Measurements from ENCODE around the gene OR5A1. TPM values are rescaled to one million over a fixed set of nuclear protein-coding genes. Genes with fewer than 3 reads are reported as not detected.
A peak's percentile ranks its signal among the peaks of the same experiment; 100 is the strongest.
"Not testable (repeated sequence)": the region's sequence is repeated elsewhere in the genome, so short reads cannot be mapped to it uniquely, and the experiment has no call there.

Gene OR5A1
- total RNA-seq (2014; rRNA removed; shearing (Covaris generic)) = not detected in 2 replicates

GRCh38 chr11:59436169-59436568 lies at the start of gene OR5A1:
Gene OR5A1 (plus strand): TSS chr11:59436469. CDS start chr11:59443169, 6,700 bp downstream.
- no peak for DNase-seq (ENCODE audit: low spot score)

DNA sequence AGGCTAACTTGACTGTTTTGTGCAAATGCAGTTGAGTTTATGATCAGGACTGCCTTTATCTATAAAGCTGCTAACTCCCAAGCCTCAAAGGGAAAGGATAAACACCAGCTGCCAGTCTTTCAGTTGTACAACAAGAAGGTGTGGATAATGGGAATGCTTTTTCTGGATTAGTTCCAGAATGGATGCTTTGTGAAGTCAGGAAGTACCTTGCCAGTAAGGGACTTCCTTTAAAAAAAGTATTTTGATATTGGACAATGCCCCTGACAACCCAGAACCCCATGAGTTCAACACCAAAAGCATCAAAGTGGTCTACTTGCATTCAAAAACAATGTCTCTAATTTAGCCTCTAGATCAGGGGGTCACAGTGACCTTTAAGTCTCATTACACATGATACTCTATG lies 42.1 kb upstream of the OR5A1 start:
- DNase-seq (ENCODE audit: low spot score) = no peak

- no peak for DNase-seq (ENCODE audit: low spot score)
Observed at GRCh38 chr11:59400461-59401261, 35.6 kb upstream of the OR5A1 start.

GRCh38 chr11:59401262-59401552 lies 35.1 kb upstream of the OR5A1 start:
- DNase-seq (ENCODE audit: low spot score) = no peak

DNA sequence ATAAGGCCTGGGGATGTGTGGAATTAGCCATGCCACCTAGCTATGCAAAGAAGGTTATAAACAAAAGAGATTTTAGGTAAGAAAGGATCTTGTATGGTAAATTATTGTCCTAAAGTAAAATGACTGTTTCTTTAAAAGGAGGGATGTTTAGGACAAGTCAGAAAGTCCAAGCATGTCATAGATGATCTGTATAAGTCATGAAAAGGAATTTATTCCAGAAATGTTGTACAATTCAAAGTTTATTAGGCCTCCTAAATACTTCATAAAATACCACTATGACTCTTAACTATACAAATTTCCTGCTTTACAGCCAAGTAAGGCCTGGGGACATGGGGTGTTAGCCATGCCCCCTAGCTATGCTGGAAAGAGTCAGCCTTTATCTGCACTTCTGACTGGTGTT lies 32.7 kb upstream of the OR5A1 start:
- no peak for DNase-seq (ENCODE audit: low spot score)

- no peak for DNase-seq (ENCODE audit: low spot score)
Observed at GRCh38 chr11:59413646-59414045, 22.6 kb upstream of the OR5A1 start.

DNA sequence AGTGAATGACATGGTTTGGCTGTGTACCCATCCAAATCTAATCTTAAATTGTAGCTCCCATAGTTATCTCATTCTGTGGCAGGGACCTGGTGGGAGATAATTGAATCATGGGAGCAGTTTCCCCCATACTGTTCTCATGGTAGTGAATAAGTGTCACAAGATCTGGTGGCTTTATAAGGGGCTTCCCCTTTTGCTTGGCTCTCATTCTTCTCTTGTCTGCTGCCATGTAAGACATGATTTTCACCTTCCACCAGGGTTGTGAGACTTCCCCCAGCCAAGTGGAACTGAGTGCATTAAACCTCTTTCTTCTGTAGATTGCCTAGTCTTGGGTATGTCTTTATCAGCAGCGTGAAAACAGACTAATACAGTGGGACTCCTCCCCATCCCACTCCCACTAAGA lies 21.2 kb upstream of the OR5A1 start:
- DNase-seq (ENCODE audit: low spot score) = no peak

- no peak for DNase-seq (ENCODE audit: low spot score)
Observed at GRCh38 chr11:59416613-59417012, 19.7 kb upstream of the OR5A1 start.

GRCh38 chr11:59417023-59417422 lies 19.2 kb upstream of the OR5A1 start:
- DNase-seq (ENCODE audit: low spot score) = no peak

DNA sequence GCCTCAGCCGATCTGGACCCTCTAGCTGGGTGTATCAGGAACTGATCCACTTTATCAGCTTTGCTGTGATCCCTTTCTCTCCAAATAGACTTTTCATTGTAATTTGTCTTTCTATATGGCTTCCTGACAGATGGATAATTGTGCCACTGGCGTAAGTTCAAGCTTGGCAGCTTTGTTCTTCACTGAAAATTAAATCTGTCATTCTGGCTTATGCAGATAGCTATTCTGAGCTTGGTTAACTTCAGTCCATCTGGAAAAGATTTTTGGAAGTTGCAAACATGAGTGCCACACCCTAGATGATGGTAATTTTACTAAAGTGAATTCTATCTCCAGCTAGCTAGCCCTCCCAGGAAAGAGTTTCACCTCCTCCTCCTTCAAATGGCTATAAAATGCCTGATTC lies 18.1 kb upstream of the OR5A1 start:
- DNase-seq (ENCODE audit: low spot score) = no peak

- DNase-seq (ENCODE audit: low spot score) = no peak
Observed at GRCh38 chr11:59423835-59424234, 12.4 kb upstream of the OR5A1 start.

GRCh38 chr11:59425131-59425530 lies 11.1 kb upstream of the OR5A1 start:
- no peak for DNase-seq (ENCODE audit: low spot score)

DNA sequence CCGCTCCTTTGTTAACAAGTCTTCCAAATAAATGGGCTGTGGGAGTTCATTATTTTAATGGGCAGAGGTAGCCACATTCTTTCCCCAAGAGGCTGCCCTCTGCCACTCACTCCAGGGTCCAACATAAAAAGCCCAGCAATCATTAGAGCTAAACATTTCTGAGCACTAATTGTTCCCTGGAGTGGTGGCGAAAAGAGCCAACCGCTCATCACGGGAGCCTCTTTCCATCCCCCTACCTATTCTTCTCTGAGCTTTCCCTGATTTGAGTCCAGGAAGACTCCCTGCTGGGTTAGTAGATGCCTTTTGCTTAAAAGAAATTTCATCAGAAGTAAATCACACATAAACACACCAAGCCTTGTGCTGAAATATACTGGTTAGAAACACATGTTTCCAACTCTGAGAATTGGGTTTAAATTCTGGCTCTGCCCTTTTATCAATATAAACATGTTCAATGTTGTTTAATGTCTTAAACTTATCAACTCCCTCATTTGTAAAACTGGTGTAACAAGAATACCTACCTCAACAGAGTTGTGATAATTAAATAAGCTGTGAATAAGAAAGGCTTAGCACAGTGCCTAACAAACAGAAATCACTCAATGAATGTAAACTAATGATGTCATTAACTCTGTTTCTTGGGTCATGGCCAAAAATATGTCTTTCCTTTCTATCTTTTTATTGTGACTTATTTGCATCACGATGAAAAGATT lies 9.8 kb upstream of the OR5A1 start, which contains the start of gene OR5A2:
Gene OR5A2, minus strand, starts transcription at position 53 of the 707 bp plus-strand sequence. CDS start 3,460 bp downstream, outside the sequence.
- no peak for DNase-seq (ENCODE audit: low spot score)

- no peak for DNase-seq (ENCODE audit: low spot score)
Observed at GRCh38 chr11:59427068-59427382, 9.2 kb upstream of the OR5A1 start.

DNA sequence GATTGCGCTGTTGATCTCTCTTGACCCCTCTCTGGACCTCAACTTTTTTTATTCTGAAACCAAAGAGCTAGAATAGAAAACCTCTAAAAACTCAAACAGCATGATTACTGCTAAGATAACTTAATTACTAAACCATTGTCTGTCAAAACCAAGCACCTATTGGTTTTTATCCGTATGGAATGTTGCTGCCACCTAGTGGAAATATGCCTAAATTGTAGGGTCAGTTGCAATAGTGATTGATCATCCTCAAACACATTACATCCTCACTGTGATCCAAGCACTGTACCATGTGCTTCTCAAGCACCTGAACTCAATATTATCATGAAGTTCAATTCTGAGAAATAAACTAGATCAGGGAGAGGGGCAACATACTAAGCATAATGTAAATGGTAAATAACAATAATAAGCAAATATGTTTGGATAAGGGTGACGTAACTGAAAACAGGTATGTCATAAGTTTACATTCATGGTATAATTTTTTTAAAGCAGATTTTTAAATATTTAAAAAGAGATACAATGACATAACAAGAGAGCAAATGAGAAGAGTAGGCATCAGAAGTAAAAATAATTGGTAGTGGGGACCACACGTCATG lies 6.2 kb upstream of the OR5A1 start:
- peak; percentile 89 for DNase-seq (ENCODE audit: low spot score)

DNA sequence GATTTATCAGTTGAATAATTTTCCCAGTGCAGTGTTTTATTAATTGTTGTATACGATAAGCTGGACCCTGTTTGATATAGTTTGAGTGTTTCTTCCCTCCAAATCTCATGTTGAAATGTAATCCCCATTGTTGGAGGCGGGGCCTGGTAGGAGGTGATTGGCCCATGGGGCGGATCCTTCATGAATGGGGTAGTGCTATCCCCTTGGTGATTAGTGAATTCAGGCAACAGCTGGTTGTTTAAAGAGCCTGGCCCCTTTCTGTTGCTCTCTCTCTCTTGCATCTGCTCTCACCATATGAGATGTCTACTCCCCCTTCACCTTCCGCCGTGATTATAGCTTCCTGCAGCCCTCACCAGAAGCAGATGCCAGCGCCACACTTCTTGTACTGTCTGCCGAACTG lies 1.5 kb downstream of the OR5A1 start:
- DNase-seq (ENCODE audit: low spot score) = no peak

- not testable (repeated sequence) for DNase-seq (ENCODE audit: low spot score)
Observed at GRCh38 chr11:59445624-59446023, 9.4 kb downstream of the OR5A1 start.

DNA sequence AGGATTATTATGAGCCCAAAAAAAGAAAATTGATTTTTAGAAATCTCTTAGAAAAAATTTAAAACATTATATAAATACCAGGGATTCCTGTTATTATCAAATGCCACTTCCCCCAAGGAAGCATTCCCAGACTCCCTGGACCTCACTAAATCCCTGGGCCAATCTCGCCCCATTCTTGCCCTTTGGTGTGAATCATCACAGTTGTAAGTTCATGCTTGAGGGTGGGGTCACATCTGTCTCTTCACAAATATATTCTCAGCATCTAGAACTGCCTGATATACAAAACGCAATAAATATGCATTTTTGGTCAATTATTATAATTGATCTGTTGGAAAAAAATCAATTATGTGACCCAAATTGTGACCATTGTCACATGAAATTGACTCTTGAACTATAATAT lies 12.2 kb downstream of the OR5A1 start:
- DNase-seq (ENCODE audit: low spot score) = no peak

DNA sequence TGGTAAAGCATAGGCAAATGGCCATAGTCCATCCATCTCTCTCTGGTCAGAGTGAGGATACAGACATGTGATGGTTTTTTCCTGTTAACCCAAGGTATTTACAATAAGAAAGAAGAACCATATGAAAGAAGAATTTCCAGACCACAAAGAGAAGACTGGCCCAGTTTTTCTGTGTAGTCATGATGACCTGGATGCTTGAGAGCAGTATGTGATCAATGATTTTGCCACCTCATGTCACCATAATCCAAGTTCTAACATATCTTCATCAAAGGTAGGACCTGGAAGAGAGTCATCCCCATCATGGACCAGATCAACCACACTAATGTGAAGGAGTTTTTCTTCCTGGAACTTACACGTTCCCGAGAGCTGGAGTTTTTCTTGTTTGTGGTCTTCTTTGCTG lies 20.4 kb downstream of the OR5A1 start, which contains the start of gene OR4D6:
Gene OR4D6, plus strand, starts transcription at position 301 of the 400 bp plus-strand sequence. Its CDS starts 0 bp downstream, at position 301.
- no peak for DNase-seq (ENCODE audit: low spot score)

DNA sequence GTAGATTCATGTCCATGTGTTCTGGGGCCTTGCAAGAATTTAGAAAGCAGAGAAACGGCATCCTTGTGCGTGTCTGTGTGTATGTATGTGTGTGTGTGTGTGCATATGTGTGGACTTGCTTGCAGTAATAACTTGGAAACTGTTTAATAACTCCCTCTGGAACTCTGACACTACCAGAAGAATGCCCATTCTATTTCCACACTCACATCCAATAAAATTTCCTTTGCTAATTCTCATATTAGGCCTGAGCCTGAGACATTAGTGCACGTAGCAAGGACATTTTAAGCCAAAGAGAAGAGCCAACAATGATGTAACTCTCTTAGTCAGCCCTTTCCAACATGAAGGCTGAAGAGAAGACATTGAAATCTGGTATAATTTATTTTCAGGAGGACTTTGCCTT lies 23.6 kb downstream of the OR5A1 start:
- DNase-seq (ENCODE audit: low spot score) = no peak

DNA sequence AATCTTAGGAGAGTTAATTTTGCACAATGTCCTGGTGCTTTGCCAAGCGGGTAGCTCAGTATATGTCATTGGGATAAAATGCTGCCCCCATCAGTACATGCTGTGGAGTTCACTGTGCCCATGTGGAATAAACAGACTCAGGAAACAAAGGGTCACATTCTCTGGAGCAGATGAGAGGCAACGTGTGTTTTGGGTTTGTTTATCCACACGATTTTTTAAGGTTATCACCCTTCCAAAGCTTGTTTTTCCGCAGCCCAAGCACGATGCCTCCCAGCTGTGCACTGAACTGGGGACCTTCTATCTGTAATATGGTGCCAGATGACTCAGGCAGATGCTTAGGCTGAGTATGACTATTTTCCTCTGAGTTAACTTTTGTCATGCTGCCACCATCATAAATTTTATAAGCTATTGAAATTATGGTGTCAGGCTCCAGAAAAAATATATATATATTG lies 26.9 kb downstream of the OR5A1 start:
- peak; percentile 23 for DNase-seq (ENCODE audit: low spot score)

- no peak for DNase-seq (ENCODE audit: low spot score)
Observed at GRCh38 chr11:59473015-59473414, 36.7 kb downstream of the OR5A1 start, which contains the start of gene OR4D10. Gene OR4D10 (plus strand): TSS chr11:59473315. CDS start chr11:59477430, 4,115 bp downstream.

DNA sequence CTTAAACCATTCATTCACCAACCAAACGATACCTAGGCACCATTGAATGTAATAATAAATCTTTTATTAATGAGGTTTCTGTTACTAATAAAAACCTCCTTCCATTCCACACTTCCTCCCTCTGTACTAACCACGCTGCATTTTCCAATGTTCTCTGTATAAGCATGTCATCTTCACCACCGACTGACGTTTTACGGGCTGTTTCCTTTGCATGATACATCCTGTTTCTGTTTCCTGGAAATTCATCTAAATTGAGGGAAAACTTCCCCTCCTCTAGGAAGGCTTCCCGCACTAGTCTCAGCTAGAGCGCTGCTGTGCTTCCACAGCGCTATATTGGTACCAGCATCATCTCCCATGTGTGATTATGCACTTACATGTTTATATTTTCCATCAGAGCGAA lies 38.9 kb downstream of the OR5A1 start:
- no peak for DNase-seq (ENCODE audit: low spot score)
